Endothelial cell of umbilical vein (primary cell): ENCODE results near the gene CCNJL. TPM values are rescaled to one million over a fixed set of nuclear protein-coding genes. Genes with fewer than 3 reads are reported as not detected.

Experiments
- BruUV-seq: library from RNA; stranded (reverse); fragments of 400-500 nt; replicated peaks from 2 replicates; lab custom pipeline; 2021; lab: Mats Ljungman, UMichigan
- CTCF ChIA-PET: fragments of 300-600, 350-600 bp; sonication (Branson Sonifier 250); formaldehyde crosslinking; loops from one replicate; lab custom pipeline; 2021; ENCODE audit warnings: antibody characterized with exemption, inconsistent platforms; lab: Charles Lee
- POLR2A ChIA-PET: fragments of 300-600, 350-600 bp; sonication (Branson Sonifier 250); formaldehyde crosslinking; loops from one replicate; lab custom pipeline; 2021; ENCODE audit warnings: antibody characterized with exemption, inconsistent platforms; lab: Charles Lee
- DNase-seq: peaks from one replicate; pipeline ENCODE4 v3.0.0-alpha.2; 2011; ENCODE audit warnings: low read depth, low spot score
- FAIRE-seq: peaks from 2 replicates; lab custom pipeline; 2011; peaks lifted over from hg19 to GRCh38; lab: Jason Lieb, UNC
- H2AFZ ChIP-seq: 2 replicates; pipeline ENCODE4 v1.6.0; 2012; ENCODE audit warnings: low read depth, low read length, control low read depth, inconsistent platforms
- H3K27ac ChIP-seq: 2 replicates; pipeline ENCODE4 v1.5.1; 2011; ENCODE audit warnings: low read depth, mild to moderate bottlenecking, control low read depth, low read length, moderate library complexity; ENCODE audit not compliant: insufficient read depth
- H3K27me3 ChIP-seq, 2 experiments: 2 replicates each; pipeline versions ENCODE4 v1.6.0 to v1.6.1; 2011; ENCODE audit warnings: low read length in 2 of 2, mixed read lengths in 1 of 2; ENCODE audit not compliant: control insufficient read depth in 2 of 2, insufficient read depth in 2 of 2
- H3K36me3 ChIP-seq, 2 experiments: 2 replicates in 1 of 2; 3 replicates in 1 of 2; pipeline ENCODE4 v1.5.1; 2011; ENCODE audit warnings: low read length in 2 of 2, mild to moderate bottlenecking in 1 of 2, moderate library complexity in 1 of 2; ENCODE audit not compliant: control insufficient read depth in 2 of 2, insufficient read depth in 2 of 2; ENCODE audit errors: extremely low read depth in 1 of 2
- H3K4me1 ChIP-seq: 3 replicates; pipeline ENCODE4 v1.5.1; 2011; ENCODE audit warnings: mild to moderate bottlenecking, low read length; ENCODE audit not compliant: control insufficient read depth, insufficient read depth; ENCODE audit errors: extremely low read depth
- H3K4me2 ChIP-seq: 2 replicates; pipeline ENCODE4 v1.6.1; 2011; ENCODE audit warnings: low read length, control low read depth, mixed read lengths; ENCODE audit not compliant: insufficient read depth
- H3K4me3 ChIP-seq, 3 experiments: fragments of 200-600 bp in 1 of 3; sonication (generic), shearing (Covaris generic) in 1 of 3; replicated peaks in 1 of 3; 2 replicates each; pipeline ENCODE4 v1.5.1; 2011 to 2016; ENCODE audit warnings: control low read depth in 3 of 3, low read length in 3 of 3, mild to moderate bottlenecking in 2 of 3, inconsistent platforms in 1 of 3, low read depth in 1 of 3, moderate library complexity in 1 of 3; ENCODE audit not compliant: insufficient read depth in 1 of 3
- H3K79me2 ChIP-seq: 2 replicates; pipeline ENCODE4 v1.6.0; 2012; ENCODE audit warnings: low read length, inconsistent platforms; ENCODE audit not compliant: control insufficient read depth, insufficient read depth
- H3K9ac ChIP-seq: replicated peaks from 2 replicates; pipeline ENCODE3; 2011; ENCODE audit warnings: low read length, control low read depth; ENCODE audit not compliant: insufficient read depth; ENCODE audit errors: extremely low read depth
- H3K9me1 ChIP-seq: replicated peaks from 3 replicates; pipeline ENCODE4 v1.6.0; 2011; ENCODE audit warnings: mild to moderate bottlenecking, low read length; ENCODE audit not compliant: control insufficient read depth, insufficient read depth; ENCODE audit errors: extremely low read depth
- H3K9me3 ChIP-seq: replicated peaks from 2 replicates; pipeline ENCODE4 v1.5.1; 2012; ENCODE audit warnings: low read length, inconsistent platforms; ENCODE audit not compliant: control insufficient read depth, insufficient read depth
- H4K20me1 ChIP-seq: replicated peaks from 2 replicates; pipeline ENCODE3; 2011; ENCODE audit warnings: mild to moderate bottlenecking, low read length; ENCODE audit not compliant: control insufficient read depth, insufficient read depth; ENCODE audit errors: extremely low read depth
- CTCF ChIP-seq, 2 donors: IDR thresholded peaks; 1 replicate in 1 of 2; 2 replicates in 1 of 2; pipeline ENCODE4 v1.5.1; 2011; ENCODE audit warnings: low read length in 2 of 2, mild to moderate bottlenecking in 2 of 2, moderate library complexity in 2 of 2, control low read depth in 1 of 2, inconsistent platforms in 1 of 2, low read depth in 1 of 2; ENCODE audit not compliant: insufficient read depth in 1 of 2; ENCODE audit errors: extremely low read depth in 1 of 2
- EZH2 ChIP-seq: IDR thresholded peaks from 2 replicates; pipeline ENCODE4 v1.6.1; 2012; ENCODE audit warnings: borderline replicate concordance, low read depth, mild to moderate bottlenecking, moderate library complexity, low read length, inconsistent platforms; ENCODE audit not compliant: severe bottlenecking
- FOS ChIP-seq: IDR thresholded peaks from 2 replicates; pipeline ENCODE4 v1.6.1; 2011; ENCODE audit warnings: mild to moderate bottlenecking, low read length, moderate library complexity, borderline replicate concordance; ENCODE audit not compliant: insufficient read depth
- GATA2 ChIP-seq: IDR thresholded peaks from 2 replicates; pipeline ENCODE4 v1.7.0; 2011; ENCODE audit warnings: low read depth, mild to moderate bottlenecking, moderate library complexity, mixed read lengths, low read length; ENCODE audit not compliant: insufficient read length, insufficient read depth
- JUN ChIP-seq: IDR thresholded peaks from 2 replicates; pipeline ENCODE4 v1.6.1; 2011; ENCODE audit warnings: borderline replicate concordance, low read depth; ENCODE audit not compliant: insufficient read length, insufficient read depth
- MAX ChIP-seq: IDR thresholded peaks from 2 replicates; pipeline ENCODE4 v1.6.1; 2011; ENCODE audit not compliant: insufficient read depth, insufficient read length
- MYC ChIP-seq: IDR thresholded peaks from one replicate; pipeline ENCODE4 v1.6.1; 2011; ENCODE audit warnings: mild to moderate bottlenecking, low read depth, low read length
- POLR2A ChIP-seq: IDR thresholded peaks from 2 replicates; pipeline ENCODE4 v1.6.1; 2012; ENCODE audit warnings: low read depth, mild to moderate bottlenecking, control low read depth, low read length
- POLR2AphosphoS5 ChIP-seq: IDR thresholded peaks from 2 replicates; pipeline ENCODE4 v1.6.1; 2012; ENCODE audit warnings: low read depth, mild to moderate bottlenecking, control low read depth, low read length, moderate library complexity; ENCODE audit not compliant: insufficient read depth
- dilution Hi-C: fragments of 300-500 bp; cut with MboI; formaldehyde crosslinking; loops from one replicate; pipeline ENCODE4 v1.15.0; 2019; ENCODE audit warnings: low sequenced_read_pairs; ENCODE audit not compliant: extremely low pct_ligation_motif_present
- intact Hi-C: fragments of 100-400 bp; cut with micrococcal nuclease; formaldehyde crosslinking; loops from one replicate; pipeline ENCODE4 v1.10.0; 2022
- polyA plus RNA-seq, 4 experiments: library from polyadenylated mRNA; depleted of rRNA in 3 of 4; stranded (reverse) in 3 of 4; unstranded in 1 of 4; fragments of >200 nt; gene quantifications; 2 replicates each; pipeline versions ENCODE4 v1.2.1 to v1.2.3, GENCODE V29; 2011 to 2012; ENCODE audit warnings: missing spikeins in 1 of 4
- total RNA-seq: library from RNA; stranded (reverse); gene quantifications from 2 replicates; pipeline ENCODE4 v1.2.3, GENCODE V29; 2021

The CCNJL gene
- total and polyA plus RNA-seq, 2 donors (not counting 3 experiments of a cell fraction or from before 2014, with no cell fraction given), result 20.0 to 21.3 TPM

- Histone ChIP-seq H3K4me3 (peak overlapping the region in 1 of 3 experiments; percentile 1), H3K9me3 (no peaks in the 10 kb centered on the region), H3K79me2 (no peaks in the 10 kb centered on the region), H3K4me1 (peaks cover 49% of the 10 kb centered on the region), H3K4me2 (peak overlapping the region; percentile 49), H3K9ac (peak overlapping the region; percentile 33), H2AFZ (peak overlapping the region; percentile 44), H3K27ac (peak overlapping the region; percentile 19), H4K20me1 (no peaks in the 10 kb centered on the region), H3K36me3 (peaks cover 0 to 2% of the 10 kb centered on the region in 2 experiments), H3K27me3 (no peaks in the 10 kb centered on the region), H3K9me1 (no peaks in the 10 kb centered on the region)
- BruUV-seq, result no TSS peak
- dilution Hi-C loops, result no loop called here
- FAIRE-seq, result peak; percentile 50
- TF ChIP-seq FOS (no peak), POLR2AphosphoS5 (no peak), MYC (no peak), EZH2 (no peak)
- ChIA-PET POLR2A (interaction anchor here (0.5 to 0.7 kb wide), 2 partner anchors 26 to 41 kb away, joined by 3 to 4 read pairs; partner anchors contain the start of gene CCNJL), CTCF (interaction anchor here (0.7 to 1.7 kb wide), 12 partner anchors 10 to 250 kb away, joined by 3 to 6 read pairs (median 4); partner anchors contain the start of gene CCNJL)
- DNase-seq, result no peak
- intact Hi-C loops, result loop anchor here (1.0 to 5.0 kb wide), 4 partner anchors 15 to 190 kb away; no protein-coding TSS in a partner anchor
Observed at GRCh38 chr5:160271836-160272235, 40.5 kb downstream of the CCNJL start.

- FAIRE-seq (peak; percentile 84), DNase-seq (peak; percentile 51)
- Histone ChIP-seq H3K4me3 (peak overlapping the region in 1 of 3 experiments; percentile 1), H3K4me2 (peak overlapping the region; percentile 49), H3K36me3 (peaks cover 0 to 2% of the 10 kb centered on the region in 2 experiments), H2AFZ (peak overlapping the region; percentile 44), H3K27me3 (no peaks in the 10 kb centered on the region), H3K9me1 (no peaks in the 10 kb centered on the region), H3K9me3 (no peaks in the 10 kb centered on the region), H3K9ac (peak overlapping the region; percentile 33), H3K79me2 (no peaks in the 10 kb centered on the region), H3K27ac (peak overlapping the region; percentile 19), H4K20me1 (no peaks in the 10 kb centered on the region), H3K4me1 (peaks cover 49% of the 10 kb centered on the region)
- intact Hi-C loops (loop anchor here (1.0 to 5.0 kb wide), 4 partner anchors 15 to 189 kb away; no protein-coding TSS in a partner anchor), dilution Hi-C loops (no loop called here)
- TF ChIP-seq FOS, result no peak
- no peak for TF ChIP-seq POLR2AphosphoS5
- no peak for TF ChIP-seq JUN
- no peak for TF ChIP-seq POLR2A
- no peak for TF ChIP-seq MAX
- no peak for TF ChIP-seq GATA2
- no peak for TF ChIP-seq CTCF (IDR thresholded peaks at IDR 0.05; ENCODE audit: extremely low read depth in 1 of 2, insufficient read depth in 1 of 2, low read depth in 1 of 2, low read length in 2 of 2)
- TF ChIP-seq EZH2, result no peak
- TF ChIP-seq MYC, result no peak
- ChIA-PET POLR2A (interaction anchor here (0.5 to 1.0 kb wide), 3 partner anchors 10 to 41 kb away, joined by 3 to 4 read pairs (median 3); partner anchors contain the start of gene CCNJL), CTCF (interaction anchor here (0.8 to 1.7 kb wide), 10 partner anchors 10 to 250 kb away, joined by 3 to 6 read pairs (median 4); partner anchors contain the start of gene CCNJL)
- no TSS peak for BruUV-seq
Observed at GRCh38 chr5:160271396-160271795, 41.0 kb downstream of the CCNJL start.
